Right hindlimb (tissue), 1 donor: ENCODE measurements around the gene GAK.
"Not testable (repeated sequence)": the region's sequence is repeated elsewhere in the genome, so short reads cannot be mapped to it uniquely, and the experiment has no call there.

Experiments used
- DNase-seq: peaks from one replicate; pipeline ENCODE4 v3.0.0-alpha.2; 2018

The GAK gene

DNA sequence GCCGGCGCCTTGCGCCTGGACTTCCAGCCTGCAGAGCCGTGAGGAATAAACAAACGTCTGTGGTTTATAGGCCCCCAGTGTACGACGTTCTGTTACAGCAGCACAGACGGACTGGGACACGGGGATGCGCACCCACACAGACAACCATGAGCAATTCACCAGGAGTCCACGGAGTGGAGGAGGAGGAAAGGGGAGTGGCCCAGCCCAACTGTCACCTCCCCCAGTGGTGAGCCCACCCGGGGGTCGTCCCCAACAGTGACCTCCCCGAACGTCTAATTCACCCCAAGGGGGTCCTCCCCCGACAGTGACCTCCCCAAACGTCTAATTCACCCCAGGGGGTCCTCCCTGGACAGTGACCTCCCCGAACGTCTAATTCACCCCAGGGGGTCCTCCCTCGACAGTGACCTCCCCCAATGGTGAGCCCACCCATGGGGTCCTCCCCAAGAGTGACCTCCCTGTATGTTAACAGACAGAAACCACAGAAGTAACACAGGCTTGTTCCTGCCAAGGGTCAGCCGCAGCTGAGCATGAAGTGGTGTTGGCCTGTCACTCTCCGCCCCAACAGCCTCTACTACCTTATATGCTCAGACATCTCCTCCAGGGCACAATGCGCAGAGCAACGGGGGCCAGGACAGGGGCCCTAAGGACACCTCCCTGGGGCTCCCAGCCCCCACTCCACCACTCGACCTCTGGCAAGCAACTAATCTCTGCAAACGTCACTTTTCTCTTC is 6.2 kb downstream of the GAK start:
- DNase-seq = no peak

DNA sequence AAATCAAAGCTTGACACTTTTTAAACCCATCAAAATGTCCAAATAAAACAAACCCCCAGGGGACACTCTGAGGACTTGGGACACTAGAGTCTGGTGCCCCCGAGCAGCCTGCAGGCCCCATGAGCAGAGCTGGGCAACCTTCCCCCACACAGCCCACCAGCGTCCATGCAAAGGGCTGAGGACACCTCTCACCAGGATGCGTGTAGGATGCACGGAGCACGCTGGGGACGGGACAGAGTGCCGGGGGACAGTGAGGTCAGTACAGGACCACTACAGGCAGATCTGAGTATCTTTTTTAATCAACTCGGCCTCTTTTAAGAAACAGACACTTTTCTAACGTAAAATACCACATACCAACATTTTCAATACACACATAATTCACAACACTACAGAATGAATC is 6.9 kb downstream of the GAK start:
- DNase-seq = no peak

DNA sequence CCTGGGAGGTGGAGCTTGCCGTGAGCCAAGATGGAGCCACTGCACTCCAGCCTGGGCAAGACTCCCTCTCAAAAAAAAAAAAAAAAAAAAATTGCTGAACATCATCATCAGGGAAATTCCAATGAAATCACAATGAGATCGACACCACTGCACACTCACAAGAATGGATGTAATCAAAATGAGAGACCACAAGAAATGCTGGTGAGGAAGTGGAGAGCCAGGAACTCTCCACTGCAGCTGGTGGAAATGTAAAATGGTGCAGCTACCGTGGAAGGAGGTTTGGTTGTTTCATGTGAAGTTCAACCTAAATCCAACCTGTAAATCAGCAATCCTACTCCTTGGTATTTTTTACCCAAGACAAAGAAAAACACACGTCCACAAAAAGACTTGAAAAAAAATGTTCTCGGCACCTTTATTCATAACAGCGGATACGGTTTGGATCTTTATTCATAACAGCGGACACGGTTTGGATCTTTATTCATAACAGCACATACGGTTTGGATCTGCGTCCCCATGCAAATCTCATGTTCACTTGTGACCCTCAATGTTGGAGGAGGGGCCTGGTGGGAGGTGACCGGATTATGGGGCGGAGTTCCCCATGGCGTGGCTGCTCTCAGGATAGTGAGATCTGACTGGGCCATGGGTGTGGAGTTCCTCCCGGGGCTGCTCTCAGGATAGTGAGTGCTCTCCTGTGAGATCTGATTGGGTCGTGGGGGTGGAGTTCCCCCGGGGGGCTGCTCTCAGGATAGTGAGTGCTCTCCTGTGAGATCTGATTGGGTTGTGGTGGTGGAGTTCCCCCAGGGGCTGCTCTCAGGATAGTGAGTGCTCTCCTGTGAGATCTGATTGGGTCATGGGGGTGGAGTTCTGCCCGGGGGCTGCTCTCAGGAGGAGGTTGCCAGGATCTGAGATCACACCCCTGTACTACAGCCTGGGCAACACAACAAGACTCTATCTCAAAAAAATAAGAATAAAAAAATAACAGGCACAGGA is 7.7 kb downstream of the GAK start:
- no peak for DNase-seq

DNA sequence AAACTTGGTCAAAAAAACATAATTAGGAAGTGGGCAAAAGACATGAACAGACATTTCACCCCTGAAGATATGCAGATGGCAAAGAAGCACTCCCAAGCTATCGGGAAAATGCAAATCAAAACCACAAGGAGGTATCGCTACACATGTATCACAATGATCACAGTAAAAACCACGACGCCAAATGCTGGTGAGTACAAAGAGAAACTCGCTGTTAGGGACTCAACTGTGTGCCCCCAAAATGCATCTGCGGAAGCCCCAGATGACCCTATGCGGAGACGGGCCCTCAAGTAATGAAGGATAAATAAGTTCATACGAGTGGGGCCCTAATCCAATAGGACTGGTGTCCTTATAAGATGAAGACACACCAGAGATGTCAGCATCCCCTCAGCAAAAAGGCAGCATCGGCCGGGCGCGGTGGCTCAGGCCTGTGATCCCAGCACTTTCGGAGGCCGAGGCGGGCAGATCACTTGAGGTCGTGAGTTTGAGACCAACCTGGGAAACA is 10.2 kb downstream of the GAK start:
- DNase-seq = no peak

DNA sequence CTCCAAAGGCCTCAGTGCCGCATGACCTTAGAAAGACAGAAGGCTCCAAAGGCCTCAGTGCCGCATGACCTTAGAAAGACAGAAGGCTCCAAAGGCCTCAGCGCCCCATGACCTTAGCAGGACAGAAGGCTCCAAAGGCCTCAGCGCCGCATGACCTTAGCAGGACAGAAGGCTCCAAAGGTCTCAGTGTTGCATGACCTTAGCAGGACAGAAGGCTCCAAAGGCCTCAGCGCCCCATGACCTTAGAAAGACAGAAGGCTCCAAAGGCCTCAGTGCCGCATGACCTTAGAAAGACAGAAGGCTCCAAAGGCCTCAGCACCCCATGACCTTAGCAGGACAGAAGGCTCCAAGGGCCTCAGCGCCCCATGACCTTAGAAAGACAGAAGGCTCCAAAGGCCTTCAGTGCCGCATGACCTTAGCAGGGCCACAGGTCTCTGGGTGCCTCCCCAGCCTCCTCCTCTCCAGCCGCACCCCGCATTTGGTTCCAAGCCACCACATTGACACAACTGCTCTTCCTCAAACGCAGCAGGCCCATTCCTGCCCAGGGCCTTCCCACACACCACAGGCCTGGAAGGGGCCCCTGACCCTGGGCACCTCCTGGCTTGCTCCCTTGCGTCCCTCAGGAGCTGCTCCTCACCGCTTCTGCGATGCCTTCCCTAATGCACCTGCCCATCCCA is 13.0 kb downstream of the GAK start:
- DNase-seq = not testable (repeated sequence)

DNA sequence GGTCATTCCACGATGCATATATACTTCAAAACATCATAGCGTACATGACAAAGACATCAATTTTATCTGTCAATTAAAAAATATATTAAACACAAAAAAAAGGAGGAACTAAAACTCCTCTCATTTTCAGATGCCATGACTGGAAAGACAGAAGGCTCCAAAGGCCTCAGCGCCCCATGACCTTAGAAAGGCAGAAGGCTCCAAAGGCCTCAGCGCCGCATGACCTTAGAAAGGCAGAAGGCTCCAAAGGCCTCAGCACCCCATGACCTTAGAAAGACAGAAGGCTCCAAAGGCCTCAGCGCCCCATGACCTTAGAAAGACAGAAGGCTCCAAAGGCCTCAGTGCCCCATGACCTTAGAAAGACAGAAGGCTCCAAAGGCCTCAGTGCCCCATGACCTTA is 13.5 kb downstream of the GAK start:
- not testable (repeated sequence) for DNase-seq

DNA sequence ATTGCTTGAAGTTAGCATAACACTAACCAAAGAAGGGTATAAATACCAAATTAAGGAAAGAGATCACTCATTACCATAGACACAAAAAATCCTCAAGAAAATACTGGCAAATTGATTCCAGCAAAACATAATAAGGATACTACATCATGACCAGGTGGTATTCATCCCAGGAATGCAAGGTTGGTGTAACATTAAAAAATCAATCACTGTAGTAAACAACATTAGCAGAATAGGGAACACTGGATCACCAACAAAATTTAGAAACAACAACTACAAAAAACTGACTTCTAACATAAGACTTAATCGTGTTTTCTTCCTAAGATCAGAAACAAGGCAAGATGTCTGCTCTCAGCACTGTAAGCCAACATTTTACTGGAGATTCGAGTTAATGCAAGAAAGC is 14.1 kb downstream of the GAK start:
- DNase-seq = no peak

DNA sequence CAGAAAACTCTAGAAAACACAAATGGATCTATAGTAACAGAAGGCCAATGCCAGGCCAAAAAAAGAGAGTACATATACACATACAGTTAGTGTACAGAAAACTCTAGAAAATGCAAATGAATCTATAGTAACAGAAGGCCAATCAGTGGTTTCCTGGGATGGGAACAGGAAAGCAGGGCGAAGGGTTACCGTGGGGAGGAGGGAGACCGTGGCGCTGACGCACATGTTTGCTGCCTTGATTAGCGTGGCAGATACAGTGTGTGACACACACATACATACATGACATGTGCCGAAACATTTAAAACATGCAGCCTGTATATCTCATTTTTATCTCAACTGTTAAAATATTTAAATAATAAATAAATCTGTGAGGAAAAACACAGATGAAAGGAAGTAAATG is 14.7 kb downstream of the GAK start:
- DNase-seq = no peak

DNA sequence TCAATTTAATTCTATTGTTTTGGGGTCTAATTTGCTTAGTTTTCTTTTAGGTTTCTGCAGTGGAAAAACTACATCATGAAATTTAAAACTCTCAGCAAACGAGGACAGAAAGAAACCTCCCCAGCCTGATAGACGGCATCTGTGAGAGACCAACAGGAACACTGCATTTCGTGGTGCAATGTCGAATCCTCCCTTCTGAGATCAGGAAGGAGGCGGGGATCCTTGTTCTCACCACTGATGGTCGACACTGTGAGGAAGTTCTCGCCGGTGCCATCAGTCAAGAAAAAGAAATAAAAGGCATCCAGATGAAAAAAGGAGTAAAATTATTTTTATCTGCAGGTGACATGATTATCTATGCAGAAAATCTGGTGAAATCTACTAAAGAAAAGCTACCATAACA is 16.5 kb downstream of the GAK start:
- no peak for DNase-seq

DNA sequence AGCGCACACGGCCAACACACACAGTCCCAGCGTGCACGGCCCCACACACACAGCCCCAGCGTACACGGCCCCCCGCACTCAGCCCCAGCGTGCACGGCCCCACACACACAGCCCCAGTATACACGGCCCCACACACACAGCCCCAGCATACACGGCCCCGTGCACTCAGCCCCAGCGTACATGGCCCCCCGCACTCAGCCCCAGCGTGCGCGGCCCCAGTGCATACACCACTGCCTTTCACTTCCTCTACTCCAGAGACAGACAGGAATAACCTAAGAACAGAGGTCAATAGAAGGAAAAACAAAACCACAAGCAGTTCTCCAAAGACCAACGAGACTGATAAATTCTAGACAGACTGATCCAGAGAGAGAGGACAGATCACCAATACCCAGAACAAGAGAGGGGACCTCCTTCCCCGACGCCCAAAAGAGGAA is 17.1 kb downstream of the GAK start:
- DNase-seq = no peak

DNA sequence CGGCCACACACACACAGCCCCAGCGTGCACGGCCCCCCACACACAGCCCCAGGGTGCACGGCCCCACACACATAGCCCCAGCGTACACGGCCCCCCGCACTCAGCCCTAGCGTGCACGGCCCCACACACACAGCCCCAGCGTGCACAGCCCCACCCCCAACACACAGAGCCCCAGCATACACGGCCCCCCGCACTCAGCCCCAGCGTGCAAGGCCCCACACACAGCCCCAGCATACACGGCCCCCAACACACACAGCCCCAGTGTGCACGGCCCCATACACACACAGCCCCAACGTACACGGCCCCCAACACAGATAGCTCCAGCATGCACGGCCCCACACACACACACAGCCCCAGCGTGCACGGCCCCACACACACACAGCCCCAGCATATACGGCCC is 17.6 kb downstream of the GAK start:
- DNase-seq = no peak

DNA sequence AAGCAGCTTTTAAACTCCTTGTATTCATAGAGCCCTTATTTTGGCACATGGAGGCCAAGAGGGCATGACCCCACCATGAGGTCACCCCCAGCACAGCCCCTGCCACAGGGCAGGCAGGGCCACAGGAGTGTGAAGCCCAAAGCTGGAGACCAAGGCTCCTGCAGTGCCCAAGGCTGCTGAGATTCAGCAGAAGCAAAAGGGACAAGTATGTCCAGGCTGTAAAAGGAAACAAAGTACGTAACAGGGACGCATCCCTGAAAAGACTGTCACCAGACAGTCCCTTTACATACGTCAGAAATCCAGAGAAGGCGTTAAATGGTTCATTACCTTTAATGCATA is 18.9 kb downstream of the GAK start:
- DNase-seq = no peak

DNA sequence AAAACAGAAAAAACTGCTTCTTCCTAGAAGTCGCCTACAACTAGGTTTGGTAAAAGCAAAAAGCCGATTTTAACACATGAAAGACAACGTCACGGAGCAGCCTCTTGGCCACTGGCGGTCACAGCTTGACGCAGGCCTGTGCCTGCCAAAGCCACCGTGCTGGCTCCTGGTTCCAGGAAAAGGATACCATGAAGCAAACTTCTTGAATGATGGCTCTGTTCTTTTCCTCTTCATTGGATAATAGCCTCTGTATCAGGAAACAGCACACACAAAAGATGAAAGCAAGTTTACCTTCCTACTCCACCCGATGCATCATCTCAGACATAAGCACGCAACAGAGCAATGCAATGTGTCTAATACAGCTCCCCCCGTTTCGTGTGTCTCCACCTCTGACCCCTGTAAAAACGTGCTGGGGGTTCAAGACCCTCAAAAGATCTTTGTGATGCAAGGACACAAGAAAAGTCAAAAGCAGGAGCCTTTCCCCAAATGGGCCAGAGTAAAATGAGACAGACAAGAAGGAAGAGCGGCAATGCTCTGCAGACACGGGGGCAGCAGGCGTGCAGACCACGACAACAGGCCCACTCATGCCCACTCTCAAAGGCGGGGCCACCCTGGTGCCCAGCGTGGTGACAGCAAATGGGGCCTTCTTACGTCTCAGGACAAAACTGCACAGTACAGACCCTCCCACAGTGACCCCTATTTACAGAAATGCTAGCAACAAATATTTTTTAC is 19.4 kb downstream of the GAK start:
- DNase-seq = no peak

DNA sequence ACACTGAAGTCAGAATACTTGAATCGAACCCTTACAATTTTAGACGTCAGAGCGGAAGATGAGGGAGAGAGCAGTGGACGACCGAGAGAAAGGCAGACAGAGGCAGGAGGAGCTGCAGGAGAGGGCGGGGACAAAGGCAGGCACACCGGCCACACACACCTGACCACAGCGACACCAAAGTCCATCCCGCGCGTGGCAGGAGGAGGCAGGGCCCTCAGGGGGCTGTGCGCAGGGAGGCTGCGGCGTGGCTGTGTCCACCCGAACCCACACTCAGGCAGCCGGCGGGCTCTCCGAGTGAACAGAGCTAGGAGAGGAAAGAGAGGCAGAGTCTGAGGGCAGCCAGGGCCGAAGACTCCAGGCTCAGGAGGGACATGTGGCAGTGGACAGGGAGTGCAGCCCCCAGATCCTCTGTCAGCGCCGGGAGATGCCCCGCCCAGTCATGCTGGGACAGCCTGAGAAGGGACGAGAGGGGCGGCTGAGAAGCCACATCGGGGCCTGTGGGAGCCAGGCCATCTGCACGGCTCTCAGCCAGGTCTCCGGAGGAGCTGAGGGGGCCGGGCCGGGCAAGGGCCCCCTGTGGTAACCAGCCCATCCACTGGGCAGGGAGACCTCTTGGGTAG is 20.1 kb downstream of the GAK start:
- DNase-seq = no peak

DNA sequence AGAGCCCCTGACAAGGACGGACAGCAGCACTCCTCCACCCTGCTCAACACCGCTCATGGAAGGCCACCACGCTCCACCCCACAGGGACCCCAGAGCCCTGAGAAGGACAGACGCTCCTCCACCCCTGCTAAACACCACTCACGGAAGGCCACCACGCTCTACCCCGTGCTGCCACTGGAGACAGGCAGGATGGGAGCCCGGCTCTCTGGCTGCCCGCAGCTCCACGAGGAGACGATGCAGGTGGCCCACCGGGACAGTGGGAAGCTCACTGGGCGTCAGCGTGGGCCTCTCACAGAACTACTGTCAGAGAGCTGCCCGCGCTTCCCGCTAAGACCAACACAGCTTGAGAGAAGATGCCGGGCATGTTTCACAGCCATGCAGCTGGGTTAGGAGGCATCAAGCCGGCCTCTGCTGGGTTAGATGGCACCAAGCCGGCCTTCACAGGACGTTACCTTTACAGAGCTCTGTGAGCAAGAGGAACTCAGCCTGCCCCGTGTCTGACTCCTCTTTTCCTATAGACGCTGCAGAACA is 20.8 kb downstream of the GAK start:
- DNase-seq = no peak

DNA sequence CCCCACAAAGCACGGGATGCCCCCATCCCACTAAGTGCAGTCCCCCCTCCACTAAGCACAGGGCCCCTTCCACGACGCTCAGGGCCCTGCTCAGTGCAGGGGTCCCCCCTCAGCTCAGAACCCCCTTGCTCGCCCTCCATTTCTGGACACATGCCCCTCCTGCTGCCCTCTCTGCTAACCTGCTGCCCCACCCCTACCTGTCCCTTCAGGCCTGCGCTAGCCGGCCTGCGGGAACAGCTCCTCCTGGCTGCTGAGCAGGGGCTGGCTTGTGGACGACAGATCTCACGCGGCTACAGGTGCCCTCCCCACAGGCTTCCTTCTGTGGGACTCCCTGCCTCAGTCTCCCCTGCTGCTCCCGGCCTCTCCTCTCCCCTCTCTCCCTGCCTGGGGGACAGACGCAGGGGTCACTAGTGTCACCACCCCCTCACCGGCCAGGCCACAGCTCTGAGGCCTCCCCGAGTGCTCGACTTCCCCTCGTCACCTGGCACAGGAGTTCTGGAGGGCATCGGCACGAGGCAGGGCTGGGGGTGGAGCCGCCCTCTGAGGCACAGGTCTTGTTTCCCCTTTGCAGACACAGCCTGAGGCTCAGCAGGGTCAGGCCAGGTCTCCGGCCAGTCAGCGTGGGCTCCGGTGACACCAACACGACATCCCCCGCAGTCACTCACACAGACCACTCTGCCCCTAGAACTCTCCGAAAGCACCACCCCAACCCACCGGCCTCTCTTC is 21.6 kb downstream of the GAK start:
- no peak for DNase-seq

DNA sequence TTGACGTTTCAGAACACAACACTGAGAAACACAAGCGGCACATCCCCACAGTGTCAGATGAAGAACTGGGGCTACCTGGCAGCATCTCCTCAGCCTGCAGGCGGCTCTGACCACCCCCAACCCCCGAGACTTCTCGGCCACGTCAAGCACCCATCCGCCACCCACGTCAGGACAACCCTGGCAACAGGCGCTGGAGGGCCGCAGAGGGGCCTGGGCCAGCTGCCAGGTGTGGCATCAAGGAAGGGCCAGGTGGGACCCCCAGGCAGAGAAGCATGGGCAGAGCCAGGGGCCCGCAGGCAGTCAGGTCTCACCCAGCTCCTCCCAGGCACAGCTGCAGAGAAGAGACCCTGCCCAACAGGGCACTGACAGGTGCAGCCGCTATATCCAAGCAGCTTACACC is 22.3 kb downstream of the GAK start:
- DNase-seq = no peak

DNA sequence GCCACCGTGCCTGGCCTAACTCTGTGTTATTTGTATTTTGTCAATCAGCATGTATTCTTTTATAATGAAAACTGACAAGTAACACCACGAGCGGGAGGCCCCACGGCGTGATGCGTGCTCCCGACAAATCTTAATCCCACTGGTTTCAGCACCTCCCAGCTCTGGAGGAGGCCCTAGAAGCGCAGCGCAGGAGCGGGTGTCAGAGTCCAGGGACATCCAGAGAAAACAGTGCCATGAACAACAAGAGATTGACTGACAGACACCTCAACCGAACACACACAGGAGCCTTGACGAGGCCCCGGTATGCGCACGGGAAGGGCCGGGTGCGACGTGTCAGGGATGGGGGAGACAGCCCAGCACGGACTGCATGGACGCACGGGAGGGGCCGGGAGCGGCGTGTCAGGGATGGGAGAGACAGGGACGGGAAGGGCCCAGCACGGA is 23.0 kb downstream of the GAK start:
- no peak for DNase-seq

DNA sequence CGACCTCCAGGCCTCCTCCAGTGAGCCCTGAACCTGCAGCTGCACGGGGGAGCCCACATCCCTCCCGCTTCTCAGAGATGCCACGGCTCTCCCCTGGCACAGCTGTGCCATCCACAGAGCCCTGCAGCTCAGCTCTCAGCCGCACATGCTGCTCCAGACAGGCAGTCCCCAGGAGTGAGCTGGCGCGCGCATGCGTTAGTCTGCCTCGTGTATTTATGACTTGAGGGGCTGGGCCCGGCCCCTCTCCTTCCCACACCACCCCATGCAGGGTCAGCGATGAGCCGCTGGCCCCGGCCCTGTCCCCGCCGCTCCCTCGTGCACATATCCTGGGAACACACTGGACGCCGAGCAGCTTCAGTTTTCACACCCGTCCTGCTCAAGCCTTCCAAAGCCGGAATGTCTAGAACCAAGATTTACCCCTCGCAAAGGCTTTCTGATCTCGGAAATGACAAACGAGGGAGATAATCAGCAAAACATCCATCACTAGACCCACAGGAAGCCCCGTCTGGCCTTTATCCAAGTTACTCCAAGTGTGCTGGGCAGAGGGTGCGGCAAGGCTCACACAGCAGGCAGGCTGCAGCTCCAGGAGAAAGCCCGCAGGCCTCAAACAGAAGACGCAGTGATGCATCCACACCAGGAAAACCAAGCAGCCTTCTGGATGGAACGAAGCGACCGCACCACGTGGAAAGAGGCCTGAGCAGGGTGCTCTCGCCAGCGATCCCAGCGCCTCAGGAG is 24.3 kb downstream of the GAK start:
- no peak for DNase-seq

DNA sequence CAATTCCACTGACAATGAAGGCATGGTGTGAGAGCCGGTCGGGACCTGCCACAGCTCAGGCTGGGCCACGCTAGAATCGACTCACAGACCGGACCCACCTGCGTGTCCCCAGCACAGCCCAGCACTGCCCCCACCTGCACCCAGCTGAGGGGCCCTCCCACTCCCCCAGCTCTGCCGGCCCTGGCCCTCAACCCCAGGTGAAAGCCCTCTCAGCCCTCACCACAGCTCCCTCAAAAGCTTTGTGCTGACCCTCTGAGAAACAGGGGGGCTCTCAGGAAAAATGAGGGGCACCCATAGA is 25.1 kb downstream of the GAK start:
- DNase-seq = no peak
